Peyer's patch (tissue), 4 donors: Measurements from ENCODE around the gene TXNL4B. TPM values are rescaled to one million over a fixed set of nuclear protein-coding genes. Genes with fewer than 3 reads are reported as not detected.

Source experiments
- DNase-seq, 3 donors: peaks; one replicate each; pipeline ENCODE4 v3.0.0-alpha.2; 2017 to 2019
- H3K27ac ChIP-seq, 4 donors: fragments of 200-600 bp; sonication (generic); one replicate each; pipeline ENCODE4 v1.5.1; 2016 to 2019
- H3K27me3 ChIP-seq, 2 donors: fragments of 200-600 bp; sonication (generic); one replicate each; pipeline ENCODE4 v1.5.1; 2019
- H3K36me3 ChIP-seq, 3 donors: fragments of 200-600 bp; sonication (generic); one replicate each; pipeline ENCODE4 v1.5.1; 2016 to 2019
- H3K4me1 ChIP-seq, 4 donors: fragments of 200-600 bp; sonication (generic); one replicate each; pipeline ENCODE4 v1.5.1; 2016 to 2019
- H3K4me3 ChIP-seq, 4 donors: fragments of 200-600 bp; sonication (generic); 1 replicate in 3 of 4; 2 replicates in 1 of 4; pipeline ENCODE4 v1.5.1; 2016 to 2019; ENCODE audit warnings: mild to moderate bottlenecking in 1 of 4
- H3K9me3 ChIP-seq, 4 donors: fragments of 200-600 bp; sonication (generic); one replicate each; pipeline ENCODE4 v1.5.1; 2016 to 2019; ENCODE audit warnings: mild to moderate bottlenecking in 1 of 4
- POLR2A ChIP-seq, 2 donors: fragments of 450-650 bp; IDR thresholded peaks; one replicate each; pipeline ENCODE4 v1.5.1; 2017; ENCODE audit warnings: antibody characterized with exemption in 2 of 2, mild to moderate bottlenecking in 2 of 2, moderate library complexity in 2 of 2
- total RNA-seq, 4 donors: library from RNA; depleted of rRNA; stranded (reverse); fragments of >200 nt; gene quantifications; one replicate each; pipeline ENCODE4 v1.1.0, GENCODE V29; 2016
- TF ChIP-seq, protein P1 (sequence below), 6 experiments: fragments of 450-650 bp in 4 of 6; fragments of 200-600 bp in 2 of 6; sonication (generic) in 1 of 6; IDR thresholded peaks; one replicate each; pipeline ENCODE4 v1.5.1; 2017 to 2019; ENCODE audit warnings: antibody characterized with exemption in 6 of 6, mild to moderate bottlenecking in 3 of 6, moderate library complexity in 1 of 6

TXNL4B gene
- total RNA-seq, 4 donors from 2014 or later: 7.2 to 40.4 (median 13.4) TPM

DNA sequence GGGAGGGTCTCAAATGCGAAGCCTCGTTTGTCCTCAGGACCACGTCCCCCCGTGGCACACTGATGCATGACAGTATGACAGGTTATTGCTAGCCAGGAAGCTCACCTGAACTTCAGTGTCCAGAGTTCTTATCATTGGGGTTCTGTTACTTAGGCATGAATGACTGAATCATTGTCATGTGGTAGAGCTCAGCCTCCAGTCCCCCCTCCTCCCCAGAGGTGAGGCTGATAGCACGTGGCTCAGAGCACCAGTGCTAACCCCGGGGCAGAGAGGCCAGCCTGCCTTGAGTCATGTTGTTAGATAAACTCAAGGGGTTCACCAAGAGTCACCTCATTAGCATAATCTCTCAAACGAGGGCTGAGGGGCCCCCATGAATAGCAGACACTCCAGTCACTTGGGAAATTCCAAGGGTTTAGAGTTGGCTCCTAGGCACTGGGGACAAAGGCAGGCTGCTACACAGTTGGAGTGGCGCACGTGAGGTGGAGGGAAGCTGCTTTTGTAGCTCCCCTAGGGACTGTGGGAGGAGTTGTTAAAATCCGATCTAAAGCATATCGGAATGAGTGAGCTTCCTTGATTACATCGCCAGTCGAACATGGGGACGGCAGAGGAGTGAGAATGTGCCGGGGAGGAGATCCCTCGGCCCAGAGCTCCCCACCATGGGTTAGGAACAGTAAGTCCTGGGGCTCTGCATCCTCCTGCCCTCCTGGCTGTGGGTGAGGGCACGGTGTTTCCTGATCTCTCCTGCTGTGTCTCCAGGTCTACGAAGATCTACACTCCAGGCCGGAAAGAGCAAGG lies 18.4 kb upstream of the TXNL4B start:
- Histone ChIP-seq H3K27me3 (no peaks in the 10 kb centered on the region), H3K36me3 (peaks cover 0 to 67% (median 0%) of the 10 kb centered on the region in 3 donors), H3K9me3 (no peaks in the 10 kb centered on the region), H3K27ac (no peak overlapping the region), H3K4me1 (no peaks in the 10 kb centered on the region), H3K4me3 (no peak overlapping the region)
- TF ChIP-seq POLR2A (IDR thresholded peaks at IDR 0.05): no peak
- TF ChIP-seq, protein P1, sequence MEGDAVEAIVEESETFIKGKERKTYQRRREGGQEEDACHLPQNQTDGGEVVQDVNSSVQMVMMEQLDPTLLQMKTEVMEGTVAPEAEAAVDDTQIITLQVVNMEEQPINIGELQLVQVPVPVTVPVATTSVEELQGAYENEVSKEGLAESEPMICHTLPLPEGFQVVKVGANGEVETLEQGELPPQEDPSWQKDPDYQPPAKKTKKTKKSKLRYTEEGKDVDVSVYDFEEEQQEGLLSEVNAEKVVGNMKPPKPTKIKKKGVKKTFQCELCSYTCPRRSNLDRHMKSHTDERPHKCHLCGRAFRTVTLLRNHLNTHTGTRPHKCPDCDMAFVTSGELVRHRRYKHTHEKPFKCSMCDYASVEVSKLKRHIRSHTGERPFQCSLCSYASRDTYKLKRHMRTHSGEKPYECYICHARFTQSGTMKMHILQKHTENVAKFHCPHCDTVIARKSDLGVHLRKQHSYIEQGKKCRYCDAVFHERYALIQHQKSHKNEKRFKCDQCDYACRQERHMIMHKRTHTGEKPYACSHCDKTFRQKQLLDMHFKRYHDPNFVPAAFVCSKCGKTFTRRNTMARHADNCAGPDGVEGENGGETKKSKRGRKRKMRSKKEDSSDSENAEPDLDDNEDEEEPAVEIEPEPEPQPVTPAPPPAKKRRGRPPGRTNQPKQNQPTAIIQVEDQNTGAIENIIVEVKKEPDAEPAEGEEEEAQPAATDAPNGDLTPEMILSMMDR (IDR thresholded peaks at IDR 0.05): no peak
- no peak for DNase-seq

DNA sequence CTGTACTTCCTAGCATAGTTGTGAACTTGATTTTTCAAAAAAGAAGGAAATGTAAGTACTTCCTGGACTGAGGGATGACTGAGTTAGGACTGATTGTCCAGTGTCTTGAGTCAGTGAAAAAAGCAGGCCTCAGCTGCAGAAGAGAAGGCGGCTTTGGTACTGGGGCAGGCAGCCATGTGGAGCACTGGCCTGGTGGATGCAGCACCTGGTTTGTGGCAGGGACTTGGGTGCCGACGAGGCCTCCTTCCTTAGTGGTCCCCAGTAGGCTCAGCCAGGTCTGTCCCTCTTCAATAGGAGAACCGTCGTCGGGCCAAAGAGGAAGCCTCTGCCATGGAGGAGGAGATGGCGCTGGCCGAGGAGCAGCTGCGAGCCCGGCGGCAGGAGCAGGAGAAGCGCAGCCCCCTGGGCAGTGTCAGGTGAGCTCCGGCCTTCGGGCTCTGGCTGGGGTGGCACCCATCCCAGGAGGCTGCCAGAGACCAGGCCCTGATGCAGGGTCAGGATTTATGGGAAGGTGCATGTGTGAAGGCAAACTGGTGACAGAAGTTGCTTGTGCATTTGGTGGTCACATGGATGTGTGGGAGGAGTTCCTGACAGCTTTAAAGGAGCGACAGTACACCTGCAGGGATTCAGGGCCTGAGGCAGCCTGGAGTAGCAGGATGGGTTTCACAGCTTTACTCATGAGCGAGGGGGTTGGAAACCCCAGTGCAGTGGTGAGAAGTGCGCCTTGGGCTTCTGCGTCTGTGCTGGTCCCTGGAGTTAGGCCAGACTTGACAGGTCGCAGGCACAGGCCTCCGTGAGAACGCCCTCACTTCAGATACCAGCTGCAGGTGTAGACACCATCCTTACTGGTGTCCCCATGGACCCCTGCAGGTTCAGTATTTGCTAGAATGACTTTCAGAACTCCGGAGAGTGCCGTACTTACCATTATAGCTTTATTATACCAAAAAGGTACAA lies 17.5 kb upstream of the TXNL4B start:
- Histone ChIP-seq H3K9me3 (no peaks in the 10 kb centered on the region), H3K4me3 (no peak overlapping the region), H3K36me3 (peaks cover 0 to 76% (median 0%) of the 10 kb centered on the region in 3 donors), H3K4me1 (no peaks in the 10 kb centered on the region), H3K27ac (no peak overlapping the region), H3K27me3 (no peaks in the 10 kb centered on the region)
- TF ChIP-seq POLR2A (IDR thresholded peaks at IDR 0.05): no peak
- TF ChIP-seq, protein P1 (IDR thresholded peaks at IDR 0.05): no peak
- DNase-seq: no peak

DNA sequence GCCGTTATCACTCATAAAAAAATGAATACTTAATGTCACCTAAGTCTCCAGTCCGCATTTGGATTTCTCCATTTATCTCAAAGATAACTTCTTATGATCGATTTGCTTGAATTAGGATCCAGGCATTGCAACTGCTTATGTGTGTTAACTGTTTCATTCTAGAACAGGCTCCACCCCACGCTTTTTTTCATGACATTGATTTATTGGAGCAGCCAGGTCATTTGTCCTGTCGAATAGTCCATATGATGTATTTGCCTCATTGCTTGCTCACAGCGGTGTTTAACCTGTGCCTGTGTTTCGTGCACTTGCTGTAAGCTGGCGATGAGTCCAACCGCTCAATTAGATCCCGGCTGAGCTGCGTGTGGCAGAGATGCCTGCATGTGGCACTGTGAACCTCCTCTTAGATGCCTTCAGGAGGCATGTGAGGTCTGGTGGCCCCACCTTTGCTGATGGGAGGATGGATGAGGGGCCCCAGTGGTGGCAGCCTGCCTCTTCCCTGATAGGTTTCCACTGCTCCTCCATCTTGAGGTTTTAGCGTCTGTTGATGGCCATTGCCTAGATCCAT lies 16.6 kb upstream of the TXNL4B start:
- no peak for DNase-seq
- H3K27ac ChIP-seq: no peak overlapping the region
- H3K9me3 ChIP-seq: no peaks in the 10 kb centered on the region
- TF ChIP-seq, protein P1 (IDR thresholded peaks at IDR 0.05): no peak
- TF ChIP-seq POLR2A (IDR thresholded peaks at IDR 0.05): no peak
- H3K4me1 ChIP-seq: no peaks in the 10 kb centered on the region
- no peak overlapping the region for H3K4me3 ChIP-seq
- H3K36me3 ChIP-seq: peaks cover 0 to 85% (median 0%) of the 10 kb centered on the region in 3 donors
- no peaks in the 10 kb centered on the region for H3K27me3 ChIP-seq

DNA sequence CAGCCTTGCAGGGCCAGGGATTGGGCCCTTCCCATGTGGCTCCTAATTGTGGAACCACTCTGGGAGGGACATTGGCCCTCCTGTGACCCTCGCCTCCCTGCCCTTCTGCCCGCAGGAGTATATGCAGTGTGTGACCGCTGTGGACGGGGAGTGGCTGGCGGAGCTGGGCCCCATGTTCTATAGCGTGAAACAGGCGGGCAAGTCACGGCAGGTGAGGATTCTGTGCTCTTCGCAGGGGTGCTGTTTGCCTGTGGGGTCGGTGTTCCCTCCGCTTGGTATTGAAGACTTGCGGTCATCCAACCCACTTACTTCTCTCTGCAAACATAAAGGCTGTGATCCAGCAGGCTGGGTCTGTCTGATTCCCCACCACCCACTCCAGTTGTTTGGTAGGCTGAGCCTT lies 15.9 kb upstream of the TXNL4B start:
- DNase-seq: no peak
- Histone ChIP-seq H3K27me3 (no peaks in the 10 kb centered on the region), H3K9me3 (no peaks in the 10 kb centered on the region), H3K4me3 (no peak overlapping the region), H3K4me1 (no peaks in the 10 kb centered on the region), H3K36me3 (peaks cover 0 to 92% (median 0%) of the 10 kb centered on the region in 3 donors), H3K27ac (no peak overlapping the region)
- TF ChIP-seq, protein P1 (IDR thresholded peaks at IDR 0.05): no peak
- no peak for TF ChIP-seq POLR2A (IDR thresholded peaks at IDR 0.05)

DNA sequence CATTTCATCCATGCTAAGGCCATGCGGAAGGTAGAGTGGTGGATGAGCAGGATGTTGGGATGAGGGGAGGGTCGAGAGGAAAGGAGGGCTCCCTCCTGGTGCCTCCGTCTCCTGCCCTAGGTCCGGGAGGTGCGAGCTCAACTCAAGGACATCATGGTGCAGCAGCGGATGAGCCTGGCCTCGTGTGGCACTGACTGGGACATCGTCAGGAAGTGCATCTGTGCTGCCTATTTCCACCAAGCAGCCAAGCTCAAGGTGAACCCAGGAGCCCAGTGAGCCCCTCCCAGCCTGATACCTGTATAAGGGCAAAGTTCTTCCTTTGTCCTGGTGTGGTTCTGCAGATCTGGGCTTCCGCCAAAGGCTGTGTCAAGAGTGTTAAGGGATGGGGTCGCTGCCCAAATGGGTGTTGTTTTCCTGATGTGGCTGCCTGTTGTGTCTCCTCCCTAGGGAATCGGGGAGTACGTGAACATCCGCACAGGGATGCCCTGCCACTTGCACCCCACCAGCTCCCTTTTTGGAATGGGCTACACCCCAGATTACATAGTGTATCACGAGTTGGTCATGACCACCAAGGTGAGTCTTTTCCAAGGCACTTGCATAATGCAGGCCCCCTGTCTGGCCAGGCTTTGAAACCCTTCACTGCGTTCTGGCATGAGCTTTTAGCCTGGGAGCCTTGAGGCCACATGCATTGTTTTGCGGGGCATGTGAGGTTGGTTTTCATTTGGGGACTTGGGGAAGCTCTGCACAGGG lies 15.1 kb upstream of the TXNL4B start:
- H3K4me3 ChIP-seq: no peak overlapping the region

More for the DNA sequence above, 15.1 kb upstream of the TXNL4B start:
- Histone ChIP-seq H3K36me3 (peaks cover 0 to 100% (median 0%) of the 10 kb centered on the region in 3 donors), H3K27me3 (no peaks in the 10 kb centered on the region), H3K4me1 (no peaks in the 10 kb centered on the region), H3K27ac (no peak overlapping the region), H3K9me3 (no peaks in the 10 kb centered on the region)
- DNase-seq: no peak
- TF ChIP-seq POLR2A (IDR thresholded peaks at IDR 0.05): no peak
- TF ChIP-seq, protein P1 (IDR thresholded peaks at IDR 0.05): no peak
